ENCODE results near the gene SOCS6. TPM values are rescaled to one million over a fixed set of nuclear protein-coding genes. Genes with fewer than 3 reads are reported as not detected.

SOCS6 gene
- total and polyA plus RNA-seq, 2 of the 13 experiments (the other 11 are each of a cell fraction or from before 2014, with no cell fraction given) = 18.6 to 38.3 TPM

- TF ChIP-seq NPAS2 (CRISPR knock-in tag; IDR thresholded peaks at IDR 0.05; ENCODE audit: borderline replicate concordance) (no peak), PHF8 (CRISPR knock-in tag; IDR thresholded peaks at IDR 0.05) (no peak; the same call in 1 of the 2 replicates), SOX13 (IDR thresholded peaks at IDR 0.05) (no peak), SOX13 (CRISPR knock-in tag; conservative IDR thresholded peaks at IDR 0.05 in 1 of 2, IDR thresholded peaks at IDR 0.05 in 1 of 2) (peak in 1 of 2 experiments; percentile 45; a peak in 1 of 4 replicates), REXO4 (CRISPR knock-in tag; IDR thresholded peaks at IDR 0.05; ENCODE audit: borderline replicate concordance) (no peak), THAP11 (CRISPR knock-in tag; IDR thresholded peaks at IDR 0.05) (peak; percentile 25; the same call in 1 of the 2 replicates), ZNF883 (CRISPR knock-in tag; IDR thresholded peaks at IDR 0.05; ENCODE audit: not compliant biosample characterization) (no peak), GATA4 (IDR thresholded peaks at IDR 0.05; ENCODE audit: borderline replicate concordance, low read depth) (no peak), ZFP36 (IDR thresholded peaks at IDR 0.05; ENCODE audit: borderline replicate concordance, low read depth, low read length, partially characterized antibody) (no peak), SRY (CRISPR knock-in tag; IDR thresholded peaks at IDR 0.05) (no peak), MBNL3 (CRISPR knock-in tag; conservative IDR thresholded peaks at IDR 0.05) (no peak), HNRNPUL1 (IDR thresholded peaks at IDR 0.05; ENCODE audit: low read depth, low read length) (no peak), ZSCAN30 (CRISPR knock-in tag; IDR thresholded peaks at IDR 0.05) (no peak), KDM2A (CRISPR knock-in tag; IDR thresholded peaks at IDR 0.05; ENCODE audit: borderline replicate concordance, low read depth) (no peak), SAFB2 (CRISPR knock-in tag; IDR thresholded peaks at IDR 0.05; ENCODE audit: borderline replicate concordance, low read depth) (no peak), CTCF (CRISPR knock-in tag; IDR thresholded peaks at IDR 0.05) (peak; percentile 28), ZNF670 (CRISPR knock-in tag; IDR thresholded peaks at IDR 0.05; ENCODE audit: borderline replicate concordance) (0 out of 2 replicates have a peak, but pooled peaks have one; percentile 22), AHDC1 (CRISPR knock-in tag; IDR thresholded peaks at IDR 0.05; ENCODE audit: borderline replicate concordance) (no peak), CHCHD3 (CRISPR knock-in tag; IDR thresholded peaks at IDR 0.05) (no peak), EZH2 (conservative IDR thresholded peaks at IDR 0.05; ENCODE audit: low read depth, low read length) (no peak), PRMT3 (CRISPR knock-in tag; IDR thresholded peaks at IDR 0.05; ENCODE audit: borderline replicate concordance, low read depth) (no peak)
Observed at GRCh38 chr18:70331456-70332097, 42.7 kb downstream of the SOCS6 start (continued).

All from HepG2 (cell line).